Measurements from ENCODE around the gene OMG.
"Not testable (repeated sequence)": the region's sequence is repeated elsewhere in the genome, so short reads cannot be mapped to it uniquely, and the experiment has no call there.

GRCh38 chr17:31287932-31288331 lies 9.1 kb downstream of the OMG start:
- TF ChIP-seq POLR2A, CTCF (IDR thresholded peaks at IDR 0.05): not testable (repeated sequence)

All from esophagus squamous epithelium (tissue), 4 donors.